Upper lobe of left lung (tissue), 6 donors: ENCODE measurements around the gene SDCCAG8. TPM values are rescaled to one million over a fixed set of nuclear protein-coding genes. Genes with fewer than 3 reads are reported as not detected.

Source experiments
- ATAC-seq, 2 donors: fragments of 200-7000 bp; cut with Tn5 transposase; one replicate each; pipeline ENCODE4 v1.9.1; 2022; ENCODE audit warnings: mild to moderate bottlenecking in 2 of 2, moderate library complexity in 2 of 2; ENCODE audit not compliant: low FRiP score in 2 of 2
- DNase-seq, 2 donors: peaks; one replicate each; pipeline ENCODE4 v3.0.0-alpha.2; 2019 to 2020
- H3K27ac ChIP-seq, 4 donors: fragments of 200-600 bp; sonication (generic); one replicate each; pipeline ENCODE4 v1.5.1; 2016 to 2019
- H3K27me3 ChIP-seq, 4 donors: fragments of 200-600 bp; sonication (generic); one replicate each; pipeline ENCODE4 v1.5.1; 2017 to 2019
- H3K36me3 ChIP-seq, 4 donors: fragments of 200-600 bp; sonication (generic); one replicate each; pipeline ENCODE4 v1.5.1; 2016 to 2019
- H3K4me1 ChIP-seq, 4 donors: fragments of 200-600 bp; sonication (generic); one replicate each; pipeline ENCODE4 v1.5.1; 2018 to 2019
- H3K4me3 ChIP-seq, 4 donors: fragments of 200-600 bp; sonication (generic); one replicate each; pipeline ENCODE4 v1.5.1; 2017 to 2019; ENCODE audit warnings: mild to moderate bottlenecking in 2 of 4, moderate library complexity in 1 of 4
- H3K9me3 ChIP-seq, 4 donors: fragments of 200-600 bp; sonication (generic); one replicate each; pipeline ENCODE4 v1.5.1; 2018 to 2019
- EP300 ChIP-seq, 4 donors: sonication (generic); formaldehyde crosslinking; IDR thresholded peaks; one replicate each; pipeline ENCODE4 v1.5.1; 2017; ENCODE audit warnings: antibody characterized with exemption in 4 of 4, control low read depth in 2 of 4
- POLR2A ChIP-seq, 4 donors: fragments of 450-650 bp; IDR thresholded peaks; one replicate each; pipeline ENCODE4 v1.5.1; 2016 to 2017; ENCODE audit warnings: antibody characterized with exemption in 4 of 4, mild to moderate bottlenecking in 2 of 4
- POLR2AphosphoS5 ChIP-seq, 2 donors: sonication (generic); formaldehyde crosslinking; IDR thresholded peaks; one replicate each; pipeline ENCODE4 v1.5.1; 2017; ENCODE audit warnings: antibody characterized with exemption in 2 of 2
- WGBS, 2 donors: methylation state at CpG; one replicate each; pipeline ENCODE4 v1.1.5; 2017 to 2018; 5-methylcytosine and 5-hydroxymethylcytosine counted together
- total RNA-seq, 6 donors: library from RNA; depleted of rRNA in 4 of 6; stranded (reverse); fragments of >200 nt in 4 of 6; gene quantifications; one replicate each; pipeline versions ENCODE4 v1.1.0 to v1.2.1, GENCODE V29; 2016 to 2021
- TF ChIP-seq, protein P1 (sequence below), 6 experiments: fragments of 450-650 bp in 4 of 6; fragments of 200-600 bp in 2 of 6; sonication (generic) in 2 of 6; IDR thresholded peaks; one replicate each; pipeline ENCODE4 v1.5.1; 2016 to 2019; ENCODE audit warnings: antibody characterized with exemption in 6 of 6
- donor health status: DM: no; HTN: no; CAD: no; lungs with moderate emphysema.
- donor health status: DM: no; HTN: yes; CAD: no; lungs with severe emphysema.

Gene SDCCAG8
- total RNA-seq, 6 donors from 2014 or later = 52.5 to 295 (median 95.2) TPM

DNA sequence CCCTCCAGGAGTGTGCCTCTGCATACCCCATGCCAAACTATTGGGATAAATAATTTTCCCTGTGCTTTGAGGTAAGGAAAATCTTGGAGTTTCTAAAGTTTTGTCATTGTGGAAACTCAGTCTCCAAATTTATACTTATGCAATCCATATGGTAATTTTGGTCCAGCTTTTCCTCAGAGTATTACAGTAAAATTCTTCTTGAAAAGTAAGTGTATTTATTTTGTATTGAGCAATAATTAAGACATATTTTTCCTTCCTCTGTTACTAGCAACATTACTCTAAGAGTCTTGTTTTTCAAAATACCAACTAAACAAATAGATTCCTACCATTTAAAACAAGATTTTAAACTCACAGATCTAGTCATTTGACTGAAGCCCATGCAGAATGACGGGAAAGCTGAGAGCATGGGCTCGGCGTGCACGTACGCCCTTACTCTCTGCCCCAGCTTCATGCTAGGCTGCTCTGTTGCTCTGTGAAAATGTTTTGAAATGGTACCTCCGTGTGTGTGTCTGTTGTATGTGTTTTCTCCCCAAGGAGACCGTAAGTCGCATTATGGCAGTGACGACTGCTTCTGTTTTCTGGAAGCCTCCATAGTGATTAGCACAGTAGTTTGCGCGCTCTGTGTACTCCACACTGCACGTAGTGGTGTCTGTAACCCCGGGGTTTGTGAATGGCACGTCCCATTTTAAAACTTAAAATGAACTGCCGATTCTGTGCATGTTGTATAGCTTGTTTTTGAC lies 165.3 kb downstream of the SDCCAG8 start:
- Histone ChIP-seq H3K36me3 (peaks cover 0 to 10% (median 0%) of the 10 kb centered on the region in 4 donors), H3K27me3 (no peaks in the 10 kb centered on the region), H3K9me3 (no peaks in the 10 kb centered on the region), H3K4me1 (peaks cover 9 to 17% (median 11%) of the 10 kb centered on the region in 4 donors), H3K27ac (peak overlapping the region in 1 of 4 donors; percentile 14), H3K4me3 (no peak overlapping the region)
- TF ChIP-seq POLR2AphosphoS5 (IDR thresholded peaks at IDR 0.05) (no peak), EP300 (IDR thresholded peaks at IDR 0.05) (no peak), POLR2A (IDR thresholded peaks at IDR 0.05) (no peak)
- TF ChIP-seq, protein P1, sequence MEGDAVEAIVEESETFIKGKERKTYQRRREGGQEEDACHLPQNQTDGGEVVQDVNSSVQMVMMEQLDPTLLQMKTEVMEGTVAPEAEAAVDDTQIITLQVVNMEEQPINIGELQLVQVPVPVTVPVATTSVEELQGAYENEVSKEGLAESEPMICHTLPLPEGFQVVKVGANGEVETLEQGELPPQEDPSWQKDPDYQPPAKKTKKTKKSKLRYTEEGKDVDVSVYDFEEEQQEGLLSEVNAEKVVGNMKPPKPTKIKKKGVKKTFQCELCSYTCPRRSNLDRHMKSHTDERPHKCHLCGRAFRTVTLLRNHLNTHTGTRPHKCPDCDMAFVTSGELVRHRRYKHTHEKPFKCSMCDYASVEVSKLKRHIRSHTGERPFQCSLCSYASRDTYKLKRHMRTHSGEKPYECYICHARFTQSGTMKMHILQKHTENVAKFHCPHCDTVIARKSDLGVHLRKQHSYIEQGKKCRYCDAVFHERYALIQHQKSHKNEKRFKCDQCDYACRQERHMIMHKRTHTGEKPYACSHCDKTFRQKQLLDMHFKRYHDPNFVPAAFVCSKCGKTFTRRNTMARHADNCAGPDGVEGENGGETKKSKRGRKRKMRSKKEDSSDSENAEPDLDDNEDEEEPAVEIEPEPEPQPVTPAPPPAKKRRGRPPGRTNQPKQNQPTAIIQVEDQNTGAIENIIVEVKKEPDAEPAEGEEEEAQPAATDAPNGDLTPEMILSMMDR (IDR thresholded peaks at IDR 0.05) = no peak
- ATAC-seq = peak; percentile 22 to 23
- DNase-seq = no peak
- WGBS, 2 donors = 85 to 86% methylated on average over 15 of the region's 15 CpGs

DNA sequence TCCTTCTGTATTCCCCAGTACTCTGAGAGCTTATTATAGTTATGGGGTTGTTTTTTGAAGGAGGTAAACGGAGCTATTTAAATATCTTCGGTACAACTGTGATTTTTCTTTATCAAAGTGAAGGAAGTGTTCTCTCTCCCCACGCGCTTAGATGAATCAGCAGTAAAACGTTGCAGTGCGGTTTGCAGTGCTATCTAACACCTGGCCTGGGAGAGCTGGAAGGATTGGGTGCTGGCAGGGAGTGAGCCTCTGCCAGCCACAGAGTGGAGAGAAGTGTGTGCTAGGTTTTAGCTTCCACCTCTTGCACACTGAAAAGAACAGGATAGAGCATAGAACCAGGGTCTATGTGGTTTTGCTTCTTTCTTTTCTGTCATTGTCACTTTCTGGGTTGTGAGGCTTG lies 165.9 kb downstream of the SDCCAG8 start:
- WGBS, 2 donors = 19 to 29% methylated on average over 6 of the region's 6 CpGs
- peak in 1 of 2 donors; percentile 61 for DNase-seq

DNA sequence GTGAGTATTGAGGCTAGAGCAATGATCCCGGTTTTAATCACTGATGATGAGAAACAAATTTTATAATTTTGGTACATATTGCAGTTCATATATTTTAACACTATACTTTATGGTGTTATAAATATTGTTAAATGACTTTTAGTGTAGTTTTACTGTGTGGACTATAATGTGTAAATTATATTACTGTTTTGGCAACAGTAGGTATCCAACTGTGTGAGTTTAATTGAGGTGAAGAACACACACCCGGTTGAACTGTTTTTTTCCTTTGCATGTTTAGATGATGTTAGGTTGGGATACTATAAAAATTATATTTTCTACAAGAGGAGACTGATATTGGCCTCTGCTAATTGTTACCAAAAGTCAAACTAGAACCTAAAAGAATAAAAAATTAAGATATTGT lies 166.5 kb downstream of the SDCCAG8 start:
- Histone ChIP-seq H3K4me1 (peaks cover 9 to 17% (median 11%) of the 10 kb centered on the region in 4 donors), H3K4me3 (no peak overlapping the region), H3K36me3 (peaks cover 0 to 15% (median 2%) of the 10 kb centered on the region in 4 donors), H3K27me3 (no peaks in the 10 kb centered on the region), H3K9me3 (no peaks in the 10 kb centered on the region), H3K27ac (no peak overlapping the region)
- ATAC-seq = no peak
- 80 to 91% methylated on average over 2 of the region's 2 CpGs for WGBS, 2 donors
- DNase-seq = no peak
- TF ChIP-seq POLR2A (IDR thresholded peaks at IDR 0.05) (no peak), EP300 (IDR thresholded peaks at IDR 0.05) (no peak), POLR2AphosphoS5 (IDR thresholded peaks at IDR 0.05) (no peak)
- TF ChIP-seq, protein P1 (IDR thresholded peaks at IDR 0.05) = no peak

More for the DNA sequence above, 165.9 kb downstream of the SDCCAG8 start:
- no peaks in the 10 kb centered on the region for H3K9me3 ChIP-seq
- ATAC-seq = peak; percentile 60 to 83
- TF ChIP-seq EP300 (IDR thresholded peaks at IDR 0.05) (no peak), POLR2AphosphoS5 (IDR thresholded peaks at IDR 0.05) (no peak), POLR2A (IDR thresholded peaks at IDR 0.05) (no peak)
- TF ChIP-seq, protein P1 (IDR thresholded peaks at IDR 0.05) = no peak
- peaks cover 9 to 17% (median 11%) of the 10 kb centered on the region in 4 donors for H3K4me1 ChIP-seq
- H3K27me3 ChIP-seq = no peaks in the 10 kb centered on the region
- no peak overlapping the region for H3K4me3 ChIP-seq
- H3K36me3 ChIP-seq = peaks cover 0 to 12% (median 0%) of the 10 kb centered on the region in 4 donors
- H3K27ac ChIP-seq = peak overlapping the region in 1 of 4 donors; percentile 14

DNA sequence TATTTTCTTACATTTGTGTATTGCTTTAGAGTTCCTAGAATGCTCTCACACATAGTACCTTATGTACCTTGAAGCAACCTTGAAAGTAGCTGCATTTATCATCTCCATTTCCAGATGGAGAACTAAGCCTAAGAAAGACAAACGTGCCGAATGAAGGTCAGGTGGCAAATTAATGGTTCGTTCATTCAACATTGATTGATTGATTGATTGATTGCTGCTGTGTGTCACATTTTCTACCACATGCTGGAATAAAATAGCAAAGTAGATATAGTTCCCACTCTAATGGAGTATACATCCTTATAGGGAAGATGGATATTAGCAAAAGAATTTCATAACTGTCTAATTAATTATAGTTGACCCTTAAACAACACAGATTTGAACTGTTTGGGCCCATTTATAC lies 172.2 kb downstream of the SDCCAG8 start:
- no peaks in the 10 kb centered on the region for H3K27me3 ChIP-seq
- 95 to 98% methylated on average over 3 of the region's 3 CpGs for WGBS, 2 donors
- ATAC-seq (no peak), DNase-seq (no peak)
- H3K4me1 ChIP-seq = no peaks in the 10 kb centered on the region
- H3K27ac ChIP-seq = no peak overlapping the region
- peaks cover 0 to 37% (median 16%) of the 10 kb centered on the region in 4 donors for H3K36me3 ChIP-seq
- H3K9me3 ChIP-seq = no peaks in the 10 kb centered on the region
- no peak overlapping the region for H3K4me3 ChIP-seq
- no peak for TF ChIP-seq EP300 (IDR thresholded peaks at IDR 0.05)
- TF ChIP-seq POLR2AphosphoS5 (IDR thresholded peaks at IDR 0.05) = no peak
- no peak for TF ChIP-seq POLR2A (IDR thresholded peaks at IDR 0.05)
- TF ChIP-seq, protein P1 (IDR thresholded peaks at IDR 0.05) = no peak
